HS-5 (cell line): Measurements from ENCODE around the gene ADAD2.
A peak's percentile ranks its signal among the peaks of the same experiment; 100 is the strongest.

ENCODE experiments used
- DNase-seq: peaks from one replicate; pipeline ENCODE4 v3.0.0-alpha.2; 2012; ENCODE audit warnings: low read depth

Gene ADAD2

GRCh38 chr16:84224554-84224953 is 33.6 kb downstream of the ADAD2 start:
- no peak for DNase-seq

GRCh38 chr16:84225126-84225525 is 34.2 kb downstream of the ADAD2 start:
- DNase-seq, result no peak

GRCh38 chr16:84225571-84225970 is 34.6 kb downstream of the ADAD2 start:
- no peak for DNase-seq

GRCh38 chr16:84226026-84226425 is 35.1 kb downstream of the ADAD2 start:
- DNase-seq, result no peak

- DNase-seq, result no peak
These were observed 36.6 kb downstream of the ADAD2 start for GRCh38 chr16:84227548-84227947.

- peak; percentile 36 for DNase-seq
These were observed 37.4 kb downstream of the ADAD2 start for GRCh38 chr16:84228256-84228838.

GRCh38 chr16:84229471-84229870 is 38.5 kb downstream of the ADAD2 start:
- DNase-seq, result no peak

- no peak for DNase-seq
These were observed 41.1 kb downstream of the ADAD2 start for GRCh38 chr16:84232060-84232459.

GRCh38 chr16:84232969-84233368 is 42.0 kb downstream of the ADAD2 start:
- no peak for DNase-seq

GRCh38 chr16:84233748-84234147 is 42.8 kb downstream of the ADAD2 start:
- no peak for DNase-seq

- no peak for DNase-seq
These were observed 43.6 kb downstream of the ADAD2 start for GRCh38 chr16:84234321-84235241.

GRCh38 chr16:84236671-84237070 is 45.7 kb downstream of the ADAD2 start:
- no peak for DNase-seq

GRCh38 chr16:84237994-84238750 is 47.2 kb downstream of the ADAD2 start:
- no peak for DNase-seq

- no peak for DNase-seq
These were observed 48.3 kb downstream of the ADAD2 start for GRCh38 chr16:84239141-84239769.

- no peak for DNase-seq
These were observed 49.0 kb downstream of the ADAD2 start, which contains the start of gene KCNG4 for GRCh38 chr16:84239909-84240308. TSS of gene KCNG4 (minus strand) at chr16:84240012. CDS start at chr16:84237485, 2,527 bp downstream.

- no peak for DNase-seq
These were observed 49.5 kb downstream of the ADAD2 start for GRCh38 chr16:84240455-84240854.

GRCh38 chr16:84241778-84242177 is 50.8 kb downstream of the ADAD2 start:
- no peak for DNase-seq

- DNase-seq, result no peak
These were observed 51.9 kb downstream of the ADAD2 start for GRCh38 chr16:84242839-84243238.

GRCh38 chr16:84243732-84244131 is 52.8 kb downstream of the ADAD2 start:
- no peak for DNase-seq

- no peak for DNase-seq
These were observed 53.8 kb downstream of the ADAD2 start for GRCh38 chr16:84244728-84245127.

- no peak for DNase-seq
These were observed 55.2 kb downstream of the ADAD2 start for GRCh38 chr16:84245956-84246678.

GRCh38 chr16:84246679-84247077 is 55.7 kb downstream of the ADAD2 start:
- DNase-seq, result no peak
